ENCODE measurements around the gene MKRN1. TPM values are rescaled to one million over a fixed set of nuclear protein-coding genes. Genes with fewer than 3 reads are reported as not detected.
"Not testable (repeated sequence)": the region's sequence is repeated elsewhere in the genome, so short reads cannot be mapped to it uniquely, and the experiment has no call there.

MKRN1 gene
- total RNA-seq, 1 donor, result 69.8 TPM

- Histone ChIP-seq H3K4me3 (ENCODE audit: insufficient read depth, low read length) (no peak overlapping the region), H4K20me1 (ENCODE audit: insufficient read depth, low read length) (peaks cover 3% of the 10 kb centered on the region), H2AFZ (ENCODE audit: low read length) (no peak overlapping the region), H3K4me2 (ENCODE audit: insufficient read depth, low read length) (no peak overlapping the region), H3K36me3 (ENCODE audit: insufficient read depth, low read length) (peaks cover 46% of the 10 kb centered on the region), H3K4me1 (ENCODE audit: insufficient read depth, low read length) (no peaks in the 10 kb centered on the region), H3K79me2 (ENCODE audit: insufficient read depth, low read length) (peaks cover 10% of the 10 kb centered on the region), H3K27ac (ENCODE audit: low read depth, low read length) (no peak overlapping the region), H3K27me3 (ENCODE audit: insufficient read depth, low read length) (no peaks in the 10 kb centered on the region), H3K9me3 (ENCODE audit: low read depth, low read length) (no peaks in the 10 kb centered on the region)
- TF ChIP-seq CTCF (IDR thresholded peaks at IDR 0.05; ENCODE audit: extremely low read depth, low read depth, low read length), result no peak
- DNase-seq (ENCODE audit: insufficient read length, low spot score, missing footprints), result no peak
Observed at GRCh38 chr7:140456551-140457051, 22.7 kb downstream of the MKRN1 start.

- H3K27ac ChIP-seq (ENCODE audit: low read depth, low read length), result no peak overlapping the region
- peaks cover 46% of the 10 kb centered on the region for H3K36me3 ChIP-seq (ENCODE audit: insufficient read depth, low read length)
- H3K4me1 ChIP-seq (ENCODE audit: insufficient read depth, low read length), result no peaks in the 10 kb centered on the region
- H3K79me2 ChIP-seq (ENCODE audit: insufficient read depth, low read length), result peaks cover 6% of the 10 kb centered on the region
- H3K4me3 ChIP-seq (ENCODE audit: insufficient read depth, low read length), result no peak overlapping the region
- no peaks in the 10 kb centered on the region for H3K27me3 ChIP-seq (ENCODE audit: insufficient read depth, low read length)
- peaks cover 3% of the 10 kb centered on the region for H4K20me1 ChIP-seq (ENCODE audit: insufficient read depth, low read length)
- DNase-seq (ENCODE audit: insufficient read length, low spot score, missing footprints), result no peak
- no peak for TF ChIP-seq CTCF (IDR thresholded peaks at IDR 0.05; ENCODE audit: extremely low read depth, low read depth, low read length)
- no peak overlapping the region for H2AFZ ChIP-seq (ENCODE audit: low read length)
- H3K9me3 ChIP-seq (ENCODE audit: low read depth, low read length), result no peaks in the 10 kb centered on the region
- H3K4me2 ChIP-seq (ENCODE audit: insufficient read depth, low read length), result no peak overlapping the region
Observed at GRCh38 chr7:140455743-140456142, 23.6 kb downstream of the MKRN1 start.

GRCh38 chr7:140454657-140455015 lies 24.7 kb downstream of the MKRN1 start:
- H4K20me1 ChIP-seq (ENCODE audit: insufficient read depth, low read length), result peaks cover 3% of the 10 kb centered on the region
- peaks cover 6% of the 10 kb centered on the region for H3K79me2 ChIP-seq (ENCODE audit: insufficient read depth, low read length)
- H3K27me3 ChIP-seq (ENCODE audit: insufficient read depth, low read length), result no peaks in the 10 kb centered on the region
- no peaks in the 10 kb centered on the region for H3K4me1 ChIP-seq (ENCODE audit: insufficient read depth, low read length)
- no peak overlapping the region for H3K4me2 ChIP-seq (ENCODE audit: insufficient read depth, low read length)
- H3K9me3 ChIP-seq (ENCODE audit: low read depth, low read length), result no peaks in the 10 kb centered on the region
- no peak overlapping the region for H2AFZ ChIP-seq (ENCODE audit: low read length)
- DNase-seq (ENCODE audit: insufficient read length, low spot score, missing footprints), result no peak
- no peak overlapping the region for H3K27ac ChIP-seq (ENCODE audit: low read depth, low read length)
- TF ChIP-seq CTCF (IDR thresholded peaks at IDR 0.05; ENCODE audit: extremely low read depth, low read depth, low read length), result no peak
- peaks cover 44% of the 10 kb centered on the region for H3K36me3 ChIP-seq (ENCODE audit: insufficient read depth, low read length)
- no peak overlapping the region for H3K4me3 ChIP-seq (ENCODE audit: insufficient read depth, low read length)

GRCh38 chr7:140453785-140454656 lies 25.3 kb downstream of the MKRN1 start:
- peaks cover 39% of the 10 kb centered on the region for H3K36me3 ChIP-seq (ENCODE audit: insufficient read depth, low read length)
- not testable (repeated sequence) for H3K4me1 ChIP-seq (ENCODE audit: insufficient read depth, low read length); DNase-seq (ENCODE audit: insufficient read length, low spot score, missing footprints); H3K4me2 ChIP-seq (ENCODE audit: insufficient read depth, low read length); H2AFZ ChIP-seq (ENCODE audit: low read length); H3K27ac ChIP-seq (ENCODE audit: low read depth, low read length); H4K20me1 ChIP-seq (ENCODE audit: insufficient read depth, low read length); H3K79me2 ChIP-seq (ENCODE audit: insufficient read depth, low read length); H3K4me3 ChIP-seq (ENCODE audit: insufficient read depth, low read length); H3K9me3 ChIP-seq (ENCODE audit: low read depth, low read length); H3K27me3 ChIP-seq (ENCODE audit: insufficient read depth, low read length)
